CD4-positive, alpha-beta memory T cell (primary cell): ENCODE data around the gene TOMM22. TPM values are rescaled to one million over a fixed set of nuclear protein-coding genes. Genes with fewer than 3 reads are reported as not detected.

Experiments used
- CTCF ChIA-PET: fragments of 350-600 bp; sonication (Branson Sonifier 250); formaldehyde crosslinking; loops from one replicate; lab custom pipeline; 2021; ENCODE audit warnings: inconsistent platforms; ENCODE audit not compliant: partially characterized antibody; lab: Charles Lee
- POLR2A ChIA-PET: fragments of 350-600 bp; sonication (Branson Sonifier 250); formaldehyde crosslinking; loops from one replicate; lab custom pipeline; 2021; ENCODE audit not compliant: partially characterized antibody; lab: Charles Lee
- DNase-seq, 5 donors: peaks; one replicate each; pipeline versions ENCODE4 v3.0.0 to v3.0.0-alpha.2; 2020 to 2022; ENCODE audit warnings: mixed read lengths in 1 of 5
- H3K27ac ChIP-seq: one replicate; pipeline ENCODE4 v1.7.0; 2013; ENCODE audit warnings: low read depth, low read length
- H3K27me3 ChIP-seq: 2 replicates; pipeline ENCODE4 v1.7.0; 2013; ENCODE audit warnings: mild to moderate bottlenecking, low read length, moderate library complexity; ENCODE audit not compliant: insufficient read depth
- H3K36me3 ChIP-seq: 2 replicates; pipeline ENCODE4 v1.7.0; 2013; ENCODE audit warnings: mild to moderate bottlenecking, low read length, moderate library complexity; ENCODE audit not compliant: insufficient read depth
- H3K4me1 ChIP-seq: 2 replicates; pipeline ENCODE4 v1.7.0; 2013; ENCODE audit warnings: mild to moderate bottlenecking, low read length, moderate library complexity; ENCODE audit not compliant: insufficient read depth
- H3K4me3 ChIP-seq, 2 donors: one replicate each; pipeline ENCODE4 v1.7.0; 2013; ENCODE audit warnings: low read length in 2 of 2, mild to moderate bottlenecking in 1 of 2
- H3K9me3 ChIP-seq, 2 donors: one replicate each; pipeline ENCODE4 v1.7.0; 2013; ENCODE audit warnings: low read length in 2 of 2, control low read depth in 1 of 2; ENCODE audit not compliant: control insufficient read depth in 1 of 2
- H3K27ac Mint-ChIP-seq, 7 donors: one replicate each; pipeline ENCODE4 v1.8.0; 2020 to 2021; ENCODE audit warnings: mixed read lengths in 7 of 7, mild to moderate bottlenecking in 6 of 7, inconsistent platforms in 3 of 7, moderate library complexity in 3 of 7
- H3K27me3 Mint-ChIP-seq, 2 donors: one replicate each; pipeline ENCODE4 v1.8.0; 2020 to 2021; ENCODE audit warnings: mixed read lengths in 2 of 2
- H3K36me3 Mint-ChIP-seq, 2 donors: one replicate each; pipeline ENCODE4 v1.8.0; 2020 to 2021; ENCODE audit warnings: mixed read lengths in 2 of 2, inconsistent platforms in 1 of 2, mild to moderate bottlenecking in 1 of 2
- H3K4me1 Mint-ChIP-seq, 4 donors: one replicate each; pipeline ENCODE4 v1.8.0; 2020 to 2021; ENCODE audit warnings: mixed read lengths in 4 of 4, mild to moderate bottlenecking in 1 of 4
- H3K4me3 Mint-ChIP-seq, 8 donors: one replicate each; pipeline ENCODE4 v1.8.0; 2020 to 2021; ENCODE audit warnings: mixed read lengths in 8 of 8, mild to moderate bottlenecking in 7 of 8, moderate library complexity in 6 of 8, inconsistent platforms in 3 of 8
- H3K9me3 Mint-ChIP-seq, 8 donors: one replicate each; pipeline ENCODE4 v1.8.0; 2020 to 2021; ENCODE audit warnings: mixed read lengths in 8 of 8, mild to moderate bottlenecking in 5 of 8, inconsistent platforms in 3 of 8, moderate library complexity in 1 of 8
- intact Hi-C: fragments of 100-400 bp; cut with micrococcal nuclease; formaldehyde crosslinking; loops from one replicate; pipeline ENCODE4 v1.15.1; 2023
- polyA plus RNA-seq, 2 donors: library from polyadenylated mRNA; unstranded; fragments of 300-500 nt; fragmentation: Illumina TruSeq; gene quantifications; one replicate each; pipeline ENCODE4 v1.2.3, GENCODE V29; 2021
- total RNA-seq, 2 experiments: library from RNA; stranded (reverse); gene quantifications; one replicate each; pipeline ENCODE4 v1.2.3, GENCODE V29; 2021

The TOMM22 gene
- total and polyA plus RNA-seq, 4 experiments from 2014 or later, result 41.2 to 78.9 (median 51.3) TPM

DNA sequence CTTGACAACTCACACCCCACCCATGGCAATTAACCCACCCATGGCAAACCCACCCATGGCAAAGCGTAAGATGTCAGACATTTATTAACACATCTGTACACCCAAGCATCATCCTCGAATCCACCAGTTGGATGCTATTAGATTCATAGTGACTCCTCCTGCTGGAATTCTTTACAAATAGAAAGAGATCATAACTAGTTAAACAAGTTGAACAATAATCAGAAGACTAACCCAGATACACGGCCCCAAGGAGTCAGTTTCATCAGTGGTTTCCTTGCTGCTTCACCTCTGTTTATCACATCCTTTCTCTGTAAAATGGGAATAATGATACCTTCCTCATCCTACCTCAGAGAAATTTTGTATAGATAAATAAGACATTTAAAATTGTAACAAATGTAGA lies 29.1 kb downstream of the TOMM22 start:
- H3K36me3 ChIP-seq, result peaks cover 32% of the 10 kb centered on the region
- no peaks in the 10 kb centered on the region for H3K9me3 ChIP-seq
- no peak overlapping the region for H3K27ac ChIP-seq
- no peaks in the 10 kb centered on the region for H3K9me3 Mint-ChIP-seq
- no peaks in the 10 kb centered on the region for H3K27me3 ChIP-seq
- peaks cover 80% of the 10 kb centered on the region for H3K4me1 ChIP-seq
- intact Hi-C loops, result no loop called here
- POLR2A ChIA-PET, result interaction anchor here (2.8 to 8.0 kb wide), 3 partner anchors 8 to 41 kb away, joined by 23 to 186 read pairs (median 50); partner anchors contain the start of gene SUN2
- no peak for DNase-seq
- peak overlapping the region in 5 of 7 donors; percentile 36 to 82 (median 66) for H3K27ac Mint-ChIP-seq
- no peaks in the 10 kb centered on the region for H3K27me3 Mint-ChIP-seq
- CTCF ChIA-PET, result interaction anchor here (1.6 to 1.8 kb wide), 2 partner anchors 14 to 24 kb away, joined by 5 to 6 read pairs; no protein-coding TSS in a partner anchor
- H3K36me3 Mint-ChIP-seq, result peaks cover 17 to 70% of the 10 kb centered on the region in 2 donors
- H3K4me3 ChIP-seq, result no peak overlapping the region
- H3K4me3 Mint-ChIP-seq, result no peak overlapping the region
- H3K4me1 Mint-ChIP-seq, result peaks cover 67 to 88% (median 78%) of the 10 kb centered on the region in 4 donors

DNA sequence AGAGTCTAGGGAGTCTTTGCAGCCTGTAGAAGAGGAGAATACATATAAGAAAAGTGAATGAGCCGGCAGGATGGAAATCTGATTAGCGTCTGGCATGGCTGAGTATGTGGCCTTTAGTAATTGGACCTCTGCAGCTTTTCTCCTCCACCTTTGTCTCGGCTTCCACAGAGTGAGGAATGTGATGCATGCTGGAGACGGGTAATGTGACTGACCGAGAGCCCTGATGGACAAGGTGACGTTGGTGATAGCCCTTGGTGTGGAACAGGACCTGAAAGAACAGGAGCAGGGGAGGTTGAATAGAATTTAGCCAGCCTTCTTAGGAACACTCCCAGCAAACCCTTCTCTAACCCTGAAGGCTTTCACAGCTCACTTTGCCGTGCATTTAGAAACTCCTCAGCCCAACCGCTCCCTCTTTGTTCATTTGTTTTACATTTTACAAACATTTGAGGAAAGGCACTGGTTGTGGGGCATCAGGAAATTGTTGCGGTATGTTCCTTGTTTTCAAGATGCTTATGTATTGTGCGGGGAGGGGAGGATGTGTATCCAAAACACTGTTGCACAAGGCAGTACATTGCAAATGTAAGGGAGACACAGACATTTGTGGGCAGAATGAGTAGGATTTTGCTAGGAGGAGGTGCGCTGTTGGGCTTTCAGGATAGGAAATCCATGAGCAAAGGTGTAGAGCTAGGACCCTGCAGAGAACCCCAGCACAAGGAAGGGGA lies 30.9 kb downstream of the TOMM22 start:
- Mint-ChIP-seq H3K4me1 (peaks cover 56 to 74% (median 67%) of the 10 kb centered on the region in 4 donors), H3K9me3 (no peaks in the 10 kb centered on the region), H3K27me3 (no peaks in the 10 kb centered on the region), H3K27ac (peak overlapping the region; percentile 21 to 90 (median 84)), H3K4me3 (peak overlapping the region in 1 of 8 donors; percentile 14), H3K36me3 (peaks cover 27 to 78% of the 10 kb centered on the region in 2 donors)
- peak in 1 of 5 donors; percentile 13 for DNase-seq
- intact Hi-C loops, result no loop called here
- POLR2A ChIA-PET, result interaction anchor here (0.6 to 2.8 kb wide), 2 partner anchors 12 to 20 kb away, joined by 3 to 23 read pairs; no protein-coding TSS in a partner anchor
- Histone ChIP-seq H3K36me3 (peaks cover 50% of the 10 kb centered on the region), H3K9me3 (no peaks in the 10 kb centered on the region), H3K27me3 (no peaks in the 10 kb centered on the region), H3K4me1 (peaks cover 72% of the 10 kb centered on the region), H3K4me3 (no peak overlapping the region), H3K27ac (no peak overlapping the region)
- CTCF ChIA-PET, result no interaction called here

DNA sequence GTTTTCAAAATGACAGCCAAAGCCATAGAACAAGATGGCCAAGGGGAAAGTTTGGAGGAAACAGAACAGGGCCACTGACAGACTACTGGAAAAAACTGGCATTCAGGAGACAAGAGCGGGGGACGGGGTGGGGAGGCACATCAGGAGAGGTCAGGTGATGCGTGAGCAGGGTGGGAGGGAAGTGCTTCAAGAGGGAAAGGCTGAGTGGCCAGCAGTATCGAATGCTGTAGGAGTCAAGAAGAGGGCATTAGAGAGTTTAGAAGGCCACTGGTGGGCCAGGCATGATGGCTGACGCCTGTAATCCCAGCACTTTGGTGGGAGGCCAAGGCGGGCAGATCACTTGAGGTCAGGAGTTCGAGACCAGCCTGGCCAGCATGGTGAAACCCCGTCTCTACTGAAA lies 32.2 kb downstream of the TOMM22 start:
- DNase-seq, result no peak
- H3K4me1 Mint-ChIP-seq, result peaks cover 46 to 62% (median 55%) of the 10 kb centered on the region in 4 donors
- peaks cover 27 to 82% of the 10 kb centered on the region in 2 donors for H3K36me3 Mint-ChIP-seq
- H3K9me3 Mint-ChIP-seq, result no peaks in the 10 kb centered on the region
- Histone ChIP-seq H3K4me3 (no peak overlapping the region), H3K36me3 (peaks cover 59% of the 10 kb centered on the region), H3K9me3 (no peaks in the 10 kb centered on the region), H3K27me3 (no peaks in the 10 kb centered on the region), H3K27ac (no peak overlapping the region), H3K4me1 (peaks cover 59% of the 10 kb centered on the region)
- H3K4me3 Mint-ChIP-seq, result no peak overlapping the region
- H3K27ac Mint-ChIP-seq, result peak overlapping the region in 6 of 7 donors; percentile 48 to 89 (median 84)
- H3K27me3 Mint-ChIP-seq, result no peaks in the 10 kb centered on the region
- ChIA-PET POLR2A (interaction anchor here (41.4 kb wide), 1 partner anchor 36 kb away, joined by 1746 read pairs; the partner anchor contains the start of gene SUN2), CTCF (interaction anchor here (1.5 to 2.0 kb wide), 2 partner anchors 11 to 19 kb away, joined by 4 to 5 read pairs; no protein-coding TSS in a partner anchor)
- intact Hi-C loops, result no loop called here

DNA sequence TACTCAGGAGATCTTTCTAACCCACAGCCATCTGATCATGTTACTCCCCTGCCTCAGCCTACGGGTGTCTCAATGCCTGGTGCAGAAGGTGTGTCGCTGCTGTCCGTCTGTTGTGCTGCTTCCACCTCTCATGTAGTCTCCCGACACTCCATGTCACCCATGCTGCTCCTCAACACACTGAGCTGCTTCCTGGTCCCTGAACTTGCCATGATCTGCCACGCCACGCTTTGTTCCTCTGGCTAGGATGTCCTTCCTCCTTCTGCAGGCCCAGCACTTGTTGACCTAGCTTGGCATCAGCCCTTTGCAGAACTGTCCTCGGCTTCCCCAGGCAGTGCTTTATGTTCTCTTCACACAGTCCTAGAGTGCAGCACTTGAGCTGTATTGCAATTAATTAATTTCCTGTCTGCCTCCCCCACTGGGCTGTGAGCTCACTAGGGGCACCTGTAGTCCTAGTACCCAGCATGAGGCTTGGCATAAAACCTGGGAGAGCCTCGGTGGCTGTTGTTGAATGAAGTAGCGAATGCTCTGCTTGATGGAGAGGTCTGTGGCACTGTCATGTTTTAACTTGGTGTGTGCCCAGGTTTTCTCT lies 33.5 kb downstream of the TOMM22 start:
- Histone ChIP-seq H3K4me1 (peaks cover 45% of the 10 kb centered on the region), H3K27ac (no peak overlapping the region), H3K36me3 (peaks cover 50% of the 10 kb centered on the region), H3K27me3 (no peaks in the 10 kb centered on the region), H3K4me3 (no peak overlapping the region), H3K9me3 (no peaks in the 10 kb centered on the region)
- intact Hi-C loops, result no loop called here
- DNase-seq, result no peak
- peak overlapping the region in 1 of 8 donors; percentile 10 for H3K4me3 Mint-ChIP-seq
- no peaks in the 10 kb centered on the region for H3K27me3 Mint-ChIP-seq
- peaks cover 36 to 49% (median 43%) of the 10 kb centered on the region in 4 donors for H3K4me1 Mint-ChIP-seq
- H3K9me3 Mint-ChIP-seq, result no peaks in the 10 kb centered on the region
- ChIA-PET CTCF (interaction anchor here (0.9 to 2.0 kb wide), 3 partner anchors 10 to 52 kb away, joined by 4 to 5 read pairs (median 5); no protein-coding TSS in a partner anchor), POLR2A (interaction anchor here (8.8 to 41.4 kb wide), 2 partner anchors 7 to 34 kb away, joined by 50 to 1746 read pairs; partner anchors contain the start of genes GTPBP1 and SUN2)
- peaks cover 26 to 78% of the 10 kb centered on the region in 2 donors for H3K36me3 Mint-ChIP-seq
- H3K27ac Mint-ChIP-seq, result peak overlapping the region in 6 of 7 donors; percentile 46 to 85 (median 64)

DNA sequence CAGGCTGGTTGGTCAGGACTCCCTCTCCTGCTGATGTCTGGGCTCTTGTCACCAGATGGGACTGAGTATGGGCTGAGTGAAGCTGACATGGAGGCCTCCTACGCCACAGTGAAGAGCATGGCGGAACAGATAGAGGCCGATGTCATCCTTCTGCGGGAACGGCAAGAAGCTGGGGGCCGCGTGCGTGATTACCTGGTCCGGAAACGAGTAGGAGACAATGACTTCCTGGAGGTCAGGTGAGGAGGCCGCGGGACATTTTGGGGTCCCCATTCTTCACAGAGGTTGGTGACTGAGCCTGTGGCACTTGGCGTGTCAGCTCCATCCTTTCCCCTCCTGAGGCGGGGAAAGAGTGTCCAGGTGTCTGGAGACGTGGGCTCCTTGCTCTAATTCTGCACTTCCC lies 34.1 kb downstream of the TOMM22 start:
- peak overlapping the region in 1 of 7 donors; percentile 62 for H3K27ac Mint-ChIP-seq
- Histone ChIP-seq H3K36me3 (peaks cover 44% of the 10 kb centered on the region), H3K4me3 (no peak overlapping the region), H3K9me3 (no peaks in the 10 kb centered on the region), H3K27ac (no peak overlapping the region), H3K4me1 (peaks cover 40% of the 10 kb centered on the region), H3K27me3 (no peaks in the 10 kb centered on the region)
- H3K27me3 Mint-ChIP-seq, result no peaks in the 10 kb centered on the region
- no peak overlapping the region for H3K4me3 Mint-ChIP-seq
- DNase-seq, result peak in 1 of 5 donors; percentile 13
- ChIA-PET CTCF (interaction anchor here (2.0 kb wide), 1 partner anchor 17 kb away, joined by 5 read pairs; no protein-coding TSS in a partner anchor), POLR2A (interaction anchor here (8.8 to 41.4 kb wide), 2 partner anchors 8 to 34 kb away, joined by 50 to 1746 read pairs; partner anchors contain the start of genes GTPBP1 and SUN2)
- H3K36me3 Mint-ChIP-seq, result peaks cover 21 to 77% of the 10 kb centered on the region in 2 donors
- intact Hi-C loops, result no loop called here
- H3K4me1 Mint-ChIP-seq, result peaks cover 32 to 43% (median 38%) of the 10 kb centered on the region in 4 donors
- H3K9me3 Mint-ChIP-seq, result no peaks in the 10 kb centered on the region

DNA sequence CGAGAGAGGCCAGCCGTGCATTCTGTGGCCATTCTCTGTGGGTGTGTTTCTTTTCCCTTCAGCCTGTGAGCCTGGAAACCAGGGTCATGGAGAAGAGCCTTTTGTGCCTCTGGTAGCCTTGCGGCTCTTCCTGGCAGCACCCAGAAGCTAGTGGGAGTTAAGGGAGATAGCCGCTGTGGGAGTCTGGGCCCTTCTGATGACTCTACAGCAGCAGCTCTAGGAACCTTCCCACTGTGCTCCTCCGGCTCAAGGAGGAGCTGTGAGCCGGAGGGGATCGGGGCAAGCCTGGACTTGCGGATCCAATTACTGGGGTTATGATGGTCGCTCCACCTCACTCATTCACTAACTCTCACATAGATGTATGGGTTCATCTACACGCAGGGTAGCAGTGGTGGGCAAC lies 34.5 kb downstream of the TOMM22 start:
- Mint-ChIP-seq H3K36me3 (peaks cover 17 to 74% of the 10 kb centered on the region in 2 donors), H3K27ac (peak overlapping the region in 2 of 7 donors; percentile 35 to 55), H3K27me3 (no peaks in the 10 kb centered on the region), H3K4me1 (peaks cover 28 to 39% (median 34%) of the 10 kb centered on the region in 4 donors), H3K9me3 (no peaks in the 10 kb centered on the region), H3K4me3 (no peak overlapping the region)
- H3K36me3 ChIP-seq, result peaks cover 43% of the 10 kb centered on the region
- no peak overlapping the region for H3K4me3 ChIP-seq
- H3K4me1 ChIP-seq, result peaks cover 35% of the 10 kb centered on the region
- no peaks in the 10 kb centered on the region for H3K9me3 ChIP-seq
- CTCF ChIA-PET, result no interaction called here
- H3K27ac ChIP-seq, result no peak overlapping the region
- DNase-seq, result no peak
- intact Hi-C loops, result no loop called here
- no peaks in the 10 kb centered on the region for H3K27me3 ChIP-seq
- POLR2A ChIA-PET, result interaction anchor here (0.7 to 41.4 kb wide), 3 partner anchors 8 to 33 kb away, joined by 3 to 1746 read pairs (median 50); partner anchors contain the start of genes GTPBP1, JOSD1 and SUN2
